GM19043 (cell line): ENCODE measurements around the gene TNS1.

Source experiments
- ATAC-seq: cut with Tn5 transposase; IDR thresholded peaks from one replicate; pipeline ENCODE4 v1.9.1; 2021; ENCODE audit warnings: low read depth; ENCODE audit not compliant: unreplicated experiment

TNS1 gene

GRCh38 chr2:217884985-217885384, 117.8 kb downstream of the TNS1 start:
- no peak for ATAC-seq

- ATAC-seq: no peak
Measured at GRCh38 chr2:217880891-217881290, 121.9 kb downstream of the TNS1 start.

GRCh38 chr2:217880287-217880889, 122.4 kb downstream of the TNS1 start:
- ATAC-seq: no peak

- no peak for ATAC-seq
Measured at GRCh38 chr2:217878915-217879590, 123.7 kb downstream of the TNS1 start.

GRCh38 chr2:217877866-217878265, 124.9 kb downstream of the TNS1 start:
- ATAC-seq: no peak

GRCh38 chr2:217876253-217876570, 126.6 kb downstream of the TNS1 start:
- no peak for ATAC-seq

- no peak for ATAC-seq
Measured at GRCh38 chr2:217875556-217876252, 127.1 kb downstream of the TNS1 start.

GRCh38 chr2:217875138-217875537, 127.7 kb downstream of the TNS1 start:
- ATAC-seq: no peak

- ATAC-seq: no peak
Measured at GRCh38 chr2:217873371-217873770, 129.4 kb downstream of the TNS1 start.

- ATAC-seq: no peak
Measured at GRCh38 chr2:217872319-217872718, 130.5 kb downstream of the TNS1 start.

- ATAC-seq: no peak
Measured at GRCh38 chr2:217870528-217871011, 132.2 kb downstream of the TNS1 start.

- no peak for ATAC-seq
Measured at GRCh38 chr2:217868911-217869334, 133.9 kb downstream of the TNS1 start.

- ATAC-seq: no peak
Measured at GRCh38 chr2:217868265-217868892, 134.4 kb downstream of the TNS1 start.

- ATAC-seq: no peak
Measured at GRCh38 chr2:217866457-217866856, 136.3 kb downstream of the TNS1 start.

GRCh38 chr2:217864963-217865772, 137.6 kb downstream of the TNS1 start:
- ATAC-seq: no peak

GRCh38 chr2:217863883-217864282, 138.9 kb downstream of the TNS1 start:
- ATAC-seq: no peak

- ATAC-seq: no peak
Measured at GRCh38 chr2:217861334-217861877, 141.4 kb downstream of the TNS1 start.

- ATAC-seq: no peak
Measured at GRCh38 chr2:217859926-217860325, 142.9 kb downstream of the TNS1 start.

GRCh38 chr2:217858519-217859491, 144.0 kb downstream of the TNS1 start:
- no peak for ATAC-seq
